ENCODE data around the gene CTSZ.
A peak's percentile ranks its signal among the peaks of the same experiment; 100 is the strongest.
"Not testable (repeated sequence)": the region's sequence is repeated elsewhere in the genome, so short reads cannot be mapped to it uniquely, and the experiment has no call there.

CTSZ gene

DNA sequence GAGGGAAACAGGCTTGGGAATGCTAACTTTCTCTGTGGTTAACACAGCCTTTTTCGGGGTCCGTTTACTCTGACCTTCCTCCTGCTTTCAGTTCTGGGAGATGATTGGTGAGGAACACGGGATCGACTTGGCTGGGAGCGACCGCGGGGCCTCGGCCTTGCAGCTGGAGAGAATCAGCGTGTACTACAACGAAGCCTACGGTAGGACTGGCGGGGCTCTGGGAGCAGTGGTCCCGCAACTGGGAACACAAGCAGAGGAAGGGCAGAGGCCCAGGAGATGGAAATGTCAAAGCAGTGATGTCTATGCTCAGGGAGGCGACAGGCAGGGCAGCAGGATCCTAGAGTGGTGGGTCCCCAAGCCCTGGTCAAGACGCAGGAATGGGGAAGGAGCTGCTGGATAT lies 15.7 kb upstream of the CTSZ start:
- no peak for DNase-seq
- H3K27me3 Mint-ChIP-seq: no peaks in the 10 kb centered on the region
- H3K9me3 Mint-ChIP-seq: no peaks in the 10 kb centered on the region
- ATAC-seq: no peak
- H3K27ac Mint-ChIP-seq: no peak overlapping the region
- peaks cover 26% of the 10 kb centered on the region for H3K4me1 Mint-ChIP-seq
- H3K4me3 Mint-ChIP-seq: no peak overlapping the region

DNA sequence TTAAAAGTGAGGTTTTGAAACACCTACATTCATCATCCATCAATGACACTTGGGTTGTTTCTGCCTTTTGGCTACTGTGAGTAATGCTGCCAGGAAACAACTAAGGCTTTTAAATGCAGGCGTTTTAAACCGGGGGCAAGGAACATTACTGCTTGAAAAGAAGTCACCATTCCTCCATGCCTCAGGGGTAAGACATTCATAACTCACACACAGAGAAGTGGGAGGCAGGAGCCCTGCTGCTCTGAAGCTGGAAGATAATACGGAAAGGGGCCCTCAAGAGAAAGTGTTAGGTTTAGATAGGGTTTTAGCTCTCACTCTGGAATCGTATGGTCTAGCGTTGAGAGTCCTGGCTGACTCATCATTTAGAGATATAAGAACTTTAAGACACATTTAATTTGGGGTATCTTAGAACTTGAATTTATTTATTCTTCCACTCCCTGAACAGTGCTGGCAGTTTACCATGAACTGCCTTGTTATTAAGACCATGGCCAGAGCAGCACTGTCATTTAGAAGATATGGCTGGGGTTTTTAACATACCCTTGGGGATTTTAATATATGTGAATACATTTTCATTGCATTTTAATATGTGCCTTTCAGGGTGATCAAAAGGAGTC lies 14.0 kb upstream of the CTSZ start:
- H3K4me1 Mint-ChIP-seq: peaks cover 31% of the 10 kb centered on the region
- H3K4me3 Mint-ChIP-seq: no peak overlapping the region
- no peak overlapping the region for H3K27ac Mint-ChIP-seq
- no peaks in the 10 kb centered on the region for H3K27me3 Mint-ChIP-seq
- H3K9me3 Mint-ChIP-seq: no peaks in the 10 kb centered on the region
- ATAC-seq (no peak), DNase-seq (no peak)

DNA sequence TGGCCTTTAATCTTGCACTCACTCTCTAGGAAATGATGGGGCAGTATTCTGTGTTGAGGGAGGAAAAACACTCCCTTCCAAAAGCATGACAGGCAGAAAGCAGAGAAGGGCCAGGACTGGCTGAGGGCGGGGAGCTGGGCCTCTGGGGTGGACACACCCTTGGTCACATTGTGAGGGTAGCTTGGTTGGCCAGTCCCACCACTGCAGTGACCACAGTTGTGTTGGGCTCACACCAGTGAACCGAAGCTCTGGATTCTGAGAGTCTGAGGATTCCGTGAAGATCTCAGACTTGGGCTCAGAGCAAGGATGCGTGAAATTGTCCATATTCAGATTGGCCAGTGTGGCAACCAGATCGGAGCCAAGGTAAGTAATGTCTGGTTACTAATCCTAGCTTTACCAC lies 12.2 kb upstream of the CTSZ start, which contains the start of gene TUBB1:
TUBB1 (plus strand) TSS at position 213 of the 400 bp plus-strand sequence; CDS start at position 307, 94 bp downstream.
- Mint-ChIP-seq H3K27ac (peak within 1 kb of the TSS in 1 of 2 donors; percentile 50), H3K4me3 (no peak within 1 kb of the TSS), H3K9me3 (no peaks in the 10 kb centered on the region), H3K27me3 (no peaks in the 10 kb centered on the region), H3K4me1 (peaks cover 34% of the 10 kb centered on the region)
- no peak for ATAC-seq
- no peak for DNase-seq

DNA sequence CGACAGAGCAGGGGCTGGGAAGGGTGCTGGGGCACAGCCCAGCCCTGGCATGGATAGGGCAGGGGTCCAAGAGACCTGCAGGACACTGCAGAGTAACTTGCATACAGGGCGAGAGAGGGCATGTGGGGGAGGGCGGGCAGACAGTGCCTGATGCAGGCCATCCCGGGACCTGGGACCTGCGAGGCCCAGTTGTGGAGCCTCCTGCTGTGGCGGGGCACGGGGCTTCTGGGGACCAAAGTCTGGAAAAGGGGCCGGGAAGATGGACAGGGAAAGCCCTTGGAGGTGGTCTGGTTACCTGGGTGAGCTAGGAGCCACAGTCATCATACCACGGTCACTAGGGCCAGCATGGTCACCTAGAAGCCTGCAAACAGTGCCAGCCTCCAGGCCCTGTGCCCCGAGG lies 11.8 kb upstream of the CTSZ start:
- peak overlapping the region in 1 of 2 donors; percentile 50 for H3K27ac Mint-ChIP-seq
- peaks cover 38% of the 10 kb centered on the region for H3K4me1 Mint-ChIP-seq
- no peaks in the 10 kb centered on the region for H3K9me3 Mint-ChIP-seq
- ATAC-seq (no peak), DNase-seq (no peak)
- H3K4me3 Mint-ChIP-seq: no peak overlapping the region
- H3K27me3 Mint-ChIP-seq: no peaks in the 10 kb centered on the region

DNA sequence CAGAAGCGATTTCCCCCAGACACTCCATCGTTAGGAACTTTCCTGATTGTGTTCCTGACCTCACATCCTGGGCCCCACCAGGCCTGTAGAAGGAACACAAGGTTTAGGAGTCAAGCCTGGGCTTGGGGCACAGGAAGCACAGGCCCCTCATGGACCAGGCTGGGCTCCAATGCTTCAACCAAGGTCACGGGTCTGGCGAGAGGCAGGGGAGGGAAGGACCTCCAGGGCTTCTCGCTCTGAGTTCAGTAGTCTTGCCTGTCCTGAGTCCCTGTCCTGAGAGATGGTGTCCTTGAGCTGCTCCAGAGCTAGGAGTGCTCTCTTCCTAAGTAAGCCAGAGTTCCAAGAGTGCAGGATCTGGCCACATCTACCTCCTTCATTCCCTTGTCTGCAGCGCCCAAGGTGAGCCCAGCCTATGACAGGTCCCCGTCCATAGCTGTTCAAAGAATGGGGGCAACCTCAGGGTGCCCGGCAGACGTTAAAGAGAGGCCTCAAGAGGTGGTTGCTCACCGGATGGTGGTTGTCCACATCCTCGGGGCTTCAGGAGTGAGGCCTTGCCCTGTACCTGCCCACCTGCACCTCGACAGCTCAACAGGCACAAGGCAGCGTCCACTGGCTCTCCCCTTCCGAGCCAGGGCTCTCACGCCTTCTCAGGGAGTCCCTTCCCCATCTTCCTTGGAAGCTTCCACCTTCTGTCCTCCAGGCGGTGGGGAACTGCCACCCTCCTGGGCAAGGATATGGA lies 10.6 kb upstream of the CTSZ start:
- no peaks in the 10 kb centered on the region for H3K27me3 Mint-ChIP-seq
- H3K4me3 Mint-ChIP-seq: no peak overlapping the region
- H3K4me1 Mint-ChIP-seq: peaks cover 44% of the 10 kb centered on the region
- peak overlapping the region in 1 of 2 donors; percentile 92 for H3K27ac Mint-ChIP-seq
- no peak for DNase-seq
- H3K9me3 Mint-ChIP-seq: no peaks in the 10 kb centered on the region
- no peak for ATAC-seq

DNA sequence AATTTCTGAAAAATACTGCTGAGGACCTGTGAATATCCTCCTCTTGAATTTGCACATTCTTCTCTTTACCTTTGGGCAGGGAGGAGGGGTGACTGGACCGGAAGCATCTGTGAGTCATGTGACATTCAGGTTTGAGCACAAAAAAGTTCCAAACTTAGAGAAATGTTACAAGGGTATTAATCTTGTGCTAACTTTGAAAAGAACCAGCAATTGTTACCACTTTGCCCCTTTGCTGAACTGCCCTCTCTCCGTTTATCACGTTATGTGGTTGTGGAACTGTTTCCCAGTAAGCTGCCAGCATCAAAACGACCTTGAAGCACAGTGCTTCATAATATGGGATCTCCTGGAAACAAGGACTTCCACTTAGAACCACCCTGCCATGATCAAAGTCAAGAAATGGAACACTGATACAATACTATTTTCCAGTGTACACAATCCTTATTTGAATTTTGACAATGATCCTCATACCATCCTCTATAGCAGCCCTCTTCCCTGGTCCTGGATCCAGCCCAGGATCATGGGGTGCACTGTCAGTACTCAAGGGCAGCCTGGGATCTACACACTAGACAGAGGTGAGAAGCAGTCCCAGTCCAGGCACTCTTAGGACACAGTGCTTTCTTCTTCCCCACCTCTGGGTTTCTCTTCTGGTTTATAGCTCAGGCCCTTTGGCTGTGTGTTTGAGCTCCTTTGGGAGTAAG lies 9.9 kb upstream of the CTSZ start:
- peaks cover 46% of the 10 kb centered on the region for H3K4me1 Mint-ChIP-seq
- H3K9me3 Mint-ChIP-seq: no peaks in the 10 kb centered on the region
- DNase-seq: no peak
- peak; percentile 44 for ATAC-seq
- no peaks in the 10 kb centered on the region for H3K27me3 Mint-ChIP-seq
- H3K27ac Mint-ChIP-seq: peak overlapping the region in 1 of 2 donors; percentile 92
- peak overlapping the region in 1 of 2 donors; percentile 37 for H3K4me3 Mint-ChIP-seq

DNA sequence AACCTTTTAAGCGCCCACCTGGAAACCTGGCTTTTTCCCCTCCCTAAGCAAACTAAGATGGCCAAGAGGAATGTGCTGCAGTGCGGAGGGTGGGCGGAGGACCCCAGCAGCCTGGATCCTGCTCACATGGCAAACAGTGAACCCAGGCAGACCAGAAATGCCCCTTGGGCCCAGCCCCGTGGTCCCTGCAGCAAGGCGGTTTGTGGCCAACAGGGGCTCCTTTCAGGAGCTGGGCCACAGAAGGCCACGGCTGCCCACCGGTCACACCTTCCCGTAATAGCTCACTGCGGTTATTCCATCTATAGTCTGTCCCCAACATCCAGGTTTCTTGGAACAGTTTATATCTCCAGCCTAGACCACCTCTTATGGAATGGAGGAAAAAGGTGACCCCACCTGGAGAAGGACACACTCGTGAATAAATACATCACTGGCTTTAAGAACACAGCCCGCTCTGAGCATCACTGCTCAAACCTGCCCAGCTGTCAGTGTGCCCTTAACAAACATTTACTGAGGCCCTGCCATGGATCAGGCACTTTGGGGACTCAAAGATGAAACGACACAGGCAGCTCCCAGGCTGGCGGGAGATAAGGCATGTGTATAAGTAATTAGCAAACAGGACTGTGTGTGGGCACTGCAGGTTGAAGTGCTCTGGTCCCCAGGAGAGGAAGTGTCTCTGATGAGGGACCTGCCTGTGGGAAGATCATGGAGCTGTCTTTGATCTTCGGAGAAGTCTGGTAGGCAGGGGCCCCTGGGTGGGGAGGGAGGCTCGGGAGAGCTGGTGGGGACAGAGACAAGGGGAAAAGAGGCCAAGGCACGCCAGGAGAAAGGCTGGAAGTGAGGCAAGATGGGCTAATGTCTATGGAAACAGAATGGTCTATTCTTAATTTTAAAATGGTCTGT lies 9.0 kb upstream of the CTSZ start:
- peak overlapping the region; percentile 54 to 69 for H3K27ac Mint-ChIP-seq
- no peaks in the 10 kb centered on the region for H3K9me3 Mint-ChIP-seq
- no peak for ATAC-seq
- H3K27me3 Mint-ChIP-seq: no peaks in the 10 kb centered on the region
- H3K4me3 Mint-ChIP-seq: peak overlapping the region in 1 of 2 donors; percentile 16
- DNase-seq: no peak
- peaks cover 54% of the 10 kb centered on the region for H3K4me1 Mint-ChIP-seq

DNA sequence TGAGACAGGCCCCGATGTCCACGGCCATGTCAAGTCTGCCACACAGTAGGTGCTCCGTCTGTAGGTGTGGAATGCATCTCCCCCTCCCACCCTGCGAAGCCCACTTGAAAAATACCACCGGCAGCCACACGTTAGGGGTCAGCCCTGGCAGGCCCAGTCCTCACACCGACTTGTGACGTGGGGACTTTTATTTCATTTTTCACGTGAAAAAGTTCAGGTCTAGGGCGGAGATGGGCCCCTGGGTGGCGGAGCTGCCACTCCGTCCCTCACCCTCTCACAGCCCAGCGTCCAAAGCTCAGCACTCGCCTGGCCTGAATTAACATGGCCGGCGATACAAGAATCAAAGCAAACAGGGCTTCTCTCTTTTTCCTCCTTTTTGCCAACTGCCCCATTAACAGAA lies 8.4 kb upstream of the CTSZ start:
- ATAC-seq: no peak
- Mint-ChIP-seq H3K27me3 (no peaks in the 10 kb centered on the region), H3K4me3 (no peak overlapping the region), H3K4me1 (peaks cover 57% of the 10 kb centered on the region), H3K27ac (no peak overlapping the region), H3K9me3 (no peaks in the 10 kb centered on the region)
- DNase-seq: no peak

DNA sequence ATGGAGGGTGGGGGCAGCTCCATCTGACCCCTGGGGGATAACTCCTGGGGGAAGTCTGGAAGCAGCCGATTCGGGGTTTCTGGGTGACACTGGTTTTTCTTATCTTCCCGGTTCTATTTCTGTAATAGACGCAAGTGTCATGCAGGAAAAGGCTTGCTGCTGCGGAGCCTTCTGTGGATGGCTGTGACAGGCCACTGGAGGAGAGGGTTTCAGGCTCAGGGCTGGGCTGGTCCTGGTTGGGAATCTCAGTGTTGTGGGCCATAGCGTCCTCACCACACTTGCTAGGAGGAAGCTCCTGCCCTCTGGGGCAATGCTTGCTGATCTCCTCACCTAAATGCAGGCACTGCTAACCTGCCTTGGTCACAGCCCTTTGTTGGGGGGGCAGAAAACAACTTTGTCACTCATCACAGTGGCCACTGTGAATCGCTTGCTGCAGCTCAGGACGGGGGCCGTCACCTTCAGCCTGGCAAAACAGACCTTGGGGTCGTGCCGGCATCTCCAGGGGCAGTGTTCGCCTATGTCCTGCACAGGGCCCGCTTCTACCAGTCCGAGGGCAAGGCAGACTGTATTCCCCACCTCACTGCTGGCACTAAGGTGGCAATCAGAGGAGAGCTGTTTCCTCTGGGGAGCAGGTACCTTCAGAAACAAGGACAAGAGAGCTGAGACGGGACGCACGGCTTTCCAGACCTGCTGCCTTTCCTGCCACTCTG lies 7.8 kb upstream of the CTSZ start:
- H3K27ac Mint-ChIP-seq: no peak overlapping the region

DNA sequence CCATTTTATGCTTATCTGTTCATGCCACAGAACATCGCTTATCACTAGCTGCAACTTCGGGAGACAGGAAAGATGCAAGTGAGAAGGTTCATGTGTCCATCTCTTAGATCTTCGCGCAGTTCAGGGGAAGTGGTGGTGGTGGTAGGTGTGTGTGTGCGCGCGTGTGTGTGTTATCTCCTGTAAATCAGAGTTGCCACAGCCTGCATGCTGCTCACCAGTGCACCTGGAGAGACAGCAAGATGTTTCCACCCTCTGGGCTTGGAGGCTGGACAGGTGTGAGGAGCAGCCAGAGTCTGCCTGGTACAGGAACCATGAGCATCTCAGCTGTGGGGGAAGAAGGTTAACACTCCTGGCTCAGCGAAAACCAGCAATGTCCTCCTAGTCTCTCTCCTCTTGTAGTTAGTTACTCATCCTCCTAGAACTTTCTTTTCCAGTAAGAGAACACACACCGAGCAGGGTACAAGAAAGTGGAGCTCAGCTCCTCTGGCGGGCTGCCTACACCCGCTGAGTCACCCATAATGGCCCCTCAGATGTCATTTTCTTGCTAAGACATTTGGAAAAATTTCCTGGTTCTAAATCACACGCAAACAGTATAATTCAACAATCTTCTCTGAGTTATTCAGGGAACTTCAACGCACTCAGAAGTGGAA lies 7.0 kb upstream of the CTSZ start:
- Mint-ChIP-seq H3K27ac (peak overlapping the region in 1 of 2 donors; percentile 20), H3K9me3 (no peaks in the 10 kb centered on the region), H3K4me1 (peaks cover 62% of the 10 kb centered on the region), H3K27me3 (no peaks in the 10 kb centered on the region), H3K4me3 (no peak overlapping the region)
- DNase-seq: no peak
- ATAC-seq: peak; percentile 53

More for the DNA sequence above, 7.8 kb upstream of the CTSZ start:
- ATAC-seq (no peak), DNase-seq (no peak)
- H3K4me3 Mint-ChIP-seq: no peak overlapping the region
- H3K4me1 Mint-ChIP-seq: peaks cover 62% of the 10 kb centered on the region
- no peaks in the 10 kb centered on the region for H3K27me3 Mint-ChIP-seq
- H3K9me3 Mint-ChIP-seq: no peaks in the 10 kb centered on the region

DNA sequence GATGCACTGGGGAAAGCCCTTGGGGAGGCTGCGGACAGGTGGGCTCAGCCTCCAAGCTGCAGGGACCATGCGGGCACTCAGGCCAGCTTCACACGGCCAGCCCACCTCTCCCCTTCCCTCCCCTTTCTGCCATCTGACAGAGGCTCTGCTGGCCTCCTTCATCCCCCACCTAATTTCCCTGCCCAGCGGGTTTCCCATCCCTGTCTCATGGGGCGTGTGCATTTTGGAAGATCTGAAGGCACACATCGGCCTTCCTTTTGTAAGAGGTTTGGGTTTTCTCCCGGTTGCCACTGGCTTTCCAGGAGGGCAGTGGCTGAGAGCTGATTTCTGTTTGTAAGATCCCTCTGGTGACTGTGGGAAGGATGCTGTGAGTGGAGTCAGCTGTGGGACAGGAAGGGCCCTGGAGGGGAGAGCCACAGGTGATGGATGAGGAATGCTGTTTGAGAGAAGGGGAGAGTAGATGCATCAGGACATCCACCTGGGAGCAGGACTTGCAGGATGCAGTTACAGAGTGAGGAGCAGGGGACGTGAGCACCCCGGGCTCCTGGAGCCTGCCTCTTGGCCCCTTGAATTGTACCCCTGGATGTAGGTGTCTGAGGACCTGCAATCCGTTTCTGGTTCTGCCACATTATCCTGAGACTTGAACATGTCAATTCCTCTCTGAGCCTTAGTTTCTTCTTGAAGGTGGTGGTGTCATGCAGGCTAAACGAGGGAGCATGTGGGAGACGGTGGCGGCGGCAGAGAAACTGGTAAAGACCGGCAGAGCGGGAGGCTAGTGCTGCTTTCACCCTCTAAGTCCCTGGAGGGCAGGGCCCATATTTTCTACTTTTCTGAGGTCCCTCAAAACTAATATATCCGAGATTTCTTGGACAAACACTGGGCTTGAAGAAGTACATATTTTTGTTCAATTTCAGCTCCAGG lies 6.2 kb upstream of the CTSZ start:
- ATAC-seq (no peak), DNase-seq (no peak)
- H3K27ac Mint-ChIP-seq: peak overlapping the region in 1 of 2 donors; percentile 74
- peak overlapping the region in 1 of 2 donors; percentile 8 for H3K4me3 Mint-ChIP-seq
- H3K27me3 Mint-ChIP-seq: no peaks in the 10 kb centered on the region
- peaks cover 62% of the 10 kb centered on the region for H3K4me1 Mint-ChIP-seq
- no peaks in the 10 kb centered on the region for H3K9me3 Mint-ChIP-seq

DNA sequence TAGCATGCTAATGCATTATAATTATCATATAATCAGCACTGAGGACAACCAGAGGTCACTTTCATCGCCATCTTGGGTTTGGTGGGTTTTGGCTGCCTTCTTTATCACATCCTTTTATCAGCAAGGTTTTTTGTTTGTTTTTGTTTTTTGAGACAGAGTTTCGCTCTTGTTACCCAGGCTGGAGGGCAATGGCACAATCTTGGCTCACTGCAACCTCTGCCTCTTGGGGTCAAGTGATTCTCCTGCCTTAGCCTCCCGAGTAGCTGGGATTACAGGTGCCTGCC lies 4.8 kb upstream of the CTSZ start:
- peaks cover 60% of the 10 kb centered on the region for H3K4me1 Mint-ChIP-seq
- DNase-seq, H3K9me3 Mint-ChIP-seq, ATAC-seq, H3K27me3 Mint-ChIP-seq, H3K27ac Mint-ChIP-seq, H3K4me3 Mint-ChIP-seq: not testable (repeated sequence)

DNA sequence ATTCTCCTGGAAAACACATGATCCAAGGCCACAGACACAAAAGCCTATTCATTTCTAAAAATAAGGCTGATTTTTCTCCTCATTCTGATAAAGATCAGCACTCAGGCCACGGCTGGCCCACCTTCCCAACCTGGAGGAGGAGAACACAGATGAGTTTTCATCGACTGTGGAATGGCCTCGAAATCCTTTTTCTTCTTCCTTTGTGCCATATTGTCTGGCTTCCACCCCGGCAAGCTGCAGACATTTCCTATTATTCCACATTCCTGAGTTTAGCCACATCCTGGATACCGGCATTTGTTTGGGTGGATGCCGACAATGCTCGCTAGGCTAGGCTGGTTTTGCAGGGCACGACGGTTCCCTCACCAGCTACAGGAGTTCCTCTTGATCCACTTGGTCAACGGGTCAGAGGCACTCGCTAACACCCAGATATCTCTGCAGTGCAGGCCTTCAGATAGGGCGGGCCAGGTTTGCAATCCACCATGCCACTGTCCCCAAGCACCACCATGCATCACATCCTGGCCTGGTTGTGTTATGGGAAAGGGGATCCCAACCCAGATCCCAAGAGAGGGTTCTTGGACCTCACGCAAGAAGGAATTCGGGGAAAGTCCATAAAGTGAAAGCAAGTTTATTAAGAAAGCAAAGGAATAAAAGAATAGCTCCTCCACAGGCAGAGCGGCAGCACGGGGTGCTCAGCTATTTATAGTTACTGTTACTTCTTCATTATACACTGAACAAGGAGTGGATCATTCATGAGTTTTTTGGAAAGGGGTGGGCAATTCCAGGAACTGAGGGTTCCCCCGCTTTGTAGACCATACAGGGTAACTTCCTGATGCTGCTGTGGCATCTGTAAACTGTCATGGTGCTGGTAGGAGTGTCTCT lies 4.2 kb upstream of the CTSZ start:
- Mint-ChIP-seq H3K27ac (peak overlapping the region in 1 of 2 donors; percentile 39), H3K4me3 (peak overlapping the region in 1 of 2 donors; percentile 5), H3K4me1 (peaks cover 56% of the 10 kb centered on the region), H3K27me3 (no peaks in the 10 kb centered on the region), H3K9me3 (no peaks in the 10 kb centered on the region)
- peak; percentile 42 for ATAC-seq
- peak in 1 of 2 donors; percentile 36 for DNase-seq
